Measurements from ENCODE around the gene CCNE1. TPM values are rescaled to one million over a fixed set of nuclear protein-coding genes. Genes with fewer than 3 reads are reported as not detected.
A peak's percentile ranks its signal among the peaks of the same experiment; 100 is the strongest.

CCNE1 gene
- total and polyA plus RNA-seq, 2 donors from 2014 or later: 1.3 to 1.4 TPM

GRCh38 chr19:29834991-29835846 is 23.4 kb downstream of the CCNE1 start:
- intact Hi-C loops (cut with DNase I): no loop called here
- peak in 1 of 5 donors; percentile 26 for DNase-seq
- FAIRE-seq: no peak
- no peaks in the 10 kb centered on the region for H3K27me3 ChIP-seq (ENCODE audit: control insufficient read depth, insufficient read depth, low read length)
- H3K4me1 ChIP-seq (ENCODE audit: control insufficient read depth in 2 of 3, insufficient read depth in 2 of 3, low read depth in 1 of 3, low read length in 3 of 3): no peaks in the 10 kb centered on the region
- TF ChIP-seq CTCF (IDR thresholded peaks at IDR 0.05; ENCODE audit: borderline replicate concordance, extremely low read depth, insufficient read depth): no peak
- H3K36me3 ChIP-seq (ENCODE audit: control insufficient read depth in 2 of 3, insufficient read depth in 3 of 3, low read length in 3 of 3): no peaks in the 10 kb centered on the region
- H3K27ac ChIP-seq (ENCODE audit: low read depth in 2 of 2, low read length in 2 of 2): no peak overlapping the region
- no peak overlapping the region for H3K4me3 ChIP-seq (ENCODE audit: low read length in 3 of 3)
- H3K9ac ChIP-seq (ENCODE audit: low read length in 3 of 3): no peak overlapping the region
- H3K9me3 ChIP-seq (ENCODE audit: control insufficient read depth in 2 of 3, insufficient read depth in 1 of 3, low read length in 3 of 3): no peaks in the 10 kb centered on the region

GRCh38 chr19:29836409-29836825 is 24.6 kb downstream of the CCNE1 start:
- Histone ChIP-seq H3K9me3 (ENCODE audit: control insufficient read depth in 2 of 3, insufficient read depth in 1 of 3, low read length in 3 of 3) (no peaks in the 10 kb centered on the region), H3K27me3 (ENCODE audit: control insufficient read depth, insufficient read depth, low read length) (no peaks in the 10 kb centered on the region), H3K4me1 (ENCODE audit: control insufficient read depth in 2 of 3, insufficient read depth in 2 of 3, low read depth in 1 of 3, low read length in 3 of 3) (no peaks in the 10 kb centered on the region), H3K9ac (ENCODE audit: low read length in 3 of 3) (no peak overlapping the region), H3K27ac (ENCODE audit: low read depth in 2 of 2, low read length in 2 of 2) (no peak overlapping the region), H3K4me3 (ENCODE audit: low read length in 3 of 3) (no peak overlapping the region), H3K36me3 (ENCODE audit: control insufficient read depth in 2 of 3, insufficient read depth in 3 of 3, low read length in 3 of 3) (no peaks in the 10 kb centered on the region)
- DNase-seq (peak in 1 of 5 donors; percentile 6), FAIRE-seq (no peak)
- TF ChIP-seq CTCF (IDR thresholded peaks at IDR 0.05; ENCODE audit: borderline replicate concordance, extremely low read depth, insufficient read depth): no peak
- intact Hi-C loops (cut with DNase I): no loop called here

- DNase-seq: peak in 1 of 5 donors; percentile 21
These were observed 25.7 kb downstream of the CCNE1 start for GRCh38 chr19:29837448-29837981.

More at GRCh38 chr19:29837448-29837981, 25.7 kb downstream of the CCNE1 start:
- Histone ChIP-seq H3K4me3 (ENCODE audit: low read length in 3 of 3) (no peak overlapping the region), H3K9ac (ENCODE audit: low read length in 3 of 3) (no peak overlapping the region), H3K27me3 (ENCODE audit: control insufficient read depth, insufficient read depth, low read length) (no peaks in the 10 kb centered on the region), H3K9me3 (ENCODE audit: control insufficient read depth in 2 of 3, insufficient read depth in 1 of 3, low read length in 3 of 3) (no peaks in the 10 kb centered on the region), H3K4me1 (ENCODE audit: control insufficient read depth in 2 of 3, insufficient read depth in 2 of 3, low read depth in 1 of 3, low read length in 3 of 3) (no peaks in the 10 kb centered on the region), H3K36me3 (ENCODE audit: control insufficient read depth in 2 of 3, insufficient read depth in 3 of 3, low read length in 3 of 3) (no peaks in the 10 kb centered on the region), H3K27ac (ENCODE audit: low read depth in 2 of 2, low read length in 2 of 2) (no peak overlapping the region)
- intact Hi-C loops (cut with DNase I): no loop called here
- no peak for TF ChIP-seq CTCF (IDR thresholded peaks at IDR 0.05; ENCODE audit: borderline replicate concordance, extremely low read depth, insufficient read depth)
- no peak for FAIRE-seq
